DOHH2 (cell line): ENCODE measurements around the gene PKD1.

ENCODE experiments used
- H3F3A ChIP-seq: fragments of 200-600 bp; sonication (generic), shearing (Covaris generic); 2 replicates; pipeline ENCODE4 v1.6.0; 2016; ENCODE audit warnings: antibody characterized with exemption, mild to moderate bottlenecking; ENCODE audit not compliant: control insufficient read depth, insufficient read depth
- H3K27ac ChIP-seq: fragments of 200-600 bp; sonication (generic); 2 replicates; pipeline ENCODE4 v1.5.1; 2014; ENCODE audit warnings: low read depth, mild to moderate bottlenecking, low read length, moderate library complexity
- H3K27me3 ChIP-seq: fragments of 200-600 bp; sonication (generic); 2 replicates; pipeline ENCODE4 v1.6.1; 2014; ENCODE audit warnings: mild to moderate bottlenecking, low read length, mixed read lengths; ENCODE audit not compliant: control insufficient read depth
- H3K36me3 ChIP-seq: fragments of 200-600 bp; sonication (generic); 2 replicates; pipeline ENCODE4 v1.6.1; 2014; ENCODE audit warnings: mild to moderate bottlenecking, low read length, moderate library complexity, mixed read lengths; ENCODE audit not compliant: control insufficient read depth
- H3K4me1 ChIP-seq: fragments of 200-600 bp; sonication (generic); 2 replicates; pipeline ENCODE4 v1.6.1; 2014; ENCODE audit warnings: mild to moderate bottlenecking, low read length, mixed read lengths; ENCODE audit not compliant: control insufficient read depth
- H3K4me2 ChIP-seq: fragments of 200-600 bp; sonication (generic); 2 replicates; pipeline ENCODE4 v1.6.0; 2014; ENCODE audit warnings: mild to moderate bottlenecking, low read length, moderate library complexity
- H3K4me3 ChIP-seq: fragments of 200-600 bp; sonication (generic); 2 replicates; pipeline ENCODE4 v1.5.1; 2014; ENCODE audit warnings: mild to moderate bottlenecking, low read length, mixed read lengths
- H3K79me2 ChIP-seq: fragments of 200-600 bp; sonication (generic); 2 replicates; pipeline ENCODE4 v1.6.1; 2014; ENCODE audit warnings: mild to moderate bottlenecking, low read length, mixed read lengths; ENCODE audit not compliant: control insufficient read depth
- H3K9me2 ChIP-seq: fragments of 200-600 bp; sonication (generic); replicated peaks from 2 replicates; pipeline ENCODE4 v1.6.1; 2014; ENCODE audit warnings: mild to moderate bottlenecking, low read length, mixed read lengths; ENCODE audit not compliant: control insufficient read depth
- H3K9me3 ChIP-seq: fragments of 200-600 bp; sonication (generic); 2 replicates; pipeline ENCODE4 v1.6.1; 2014; ENCODE audit warnings: antibody characterized with exemption, low read length, mixed read lengths; ENCODE audit not compliant: control insufficient read depth, insufficient read depth
- H4K20me1 ChIP-seq: fragments of 200-600 bp; sonication (generic); 2 replicates; pipeline ENCODE4 v1.6.0; 2014; ENCODE audit warnings: low read depth, mild to moderate bottlenecking, antibody characterized with exemption, low read length, moderate library complexity; ENCODE audit not compliant: control insufficient read depth, insufficient read depth
- EZH2phosphoT487 ChIP-seq: fragments of 200-600 bp; sonication (generic); IDR thresholded peaks from 2 replicates; pipeline ENCODE4 v1.6.1; 2017; ENCODE audit warnings: borderline replicate concordance, mild to moderate bottlenecking, antibody characterized with exemption, low read length, moderate library complexity, mixed read lengths
- TF ChIP-seq, protein P1 (sequence below): fragments of 200-600 bp; sonication (generic); IDR thresholded peaks from one replicate; pipeline ENCODE4 v1.5.1; 2014; ENCODE audit warnings: antibody characterized with exemption, mild to moderate bottlenecking, low read depth, low read length; ENCODE audit not compliant: poor library complexity, severe bottlenecking

The PKD1 gene

DNA sequence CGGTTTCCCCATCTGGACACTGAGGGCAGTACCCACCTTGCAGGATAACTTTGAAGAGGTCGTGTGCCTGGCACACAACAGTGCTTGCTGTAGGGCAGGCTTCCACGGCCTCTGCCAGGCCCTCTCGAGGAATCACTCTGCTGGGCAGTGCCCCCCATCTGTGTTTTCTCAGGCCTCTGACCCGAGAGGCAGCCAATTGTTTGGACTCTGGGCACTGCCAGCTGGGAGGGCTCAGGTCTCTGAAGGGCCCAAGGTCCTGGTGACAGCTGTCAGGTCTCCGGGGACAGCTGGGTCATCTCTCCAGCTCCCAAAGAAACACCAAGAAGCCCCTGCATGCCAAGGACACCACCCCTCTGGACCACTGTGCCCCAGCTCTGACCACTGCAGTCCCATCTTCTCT, 11.7 kb upstream of the PKD1 start:
- Histone ChIP-seq H3K9me2 (no peaks in the 10 kb centered on the region), H3K9me3 (no peaks in the 10 kb centered on the region), H3K4me2 (no peak overlapping the region), H3K27me3 (peaks cover 4% of the 10 kb centered on the region; the same call in 1 of the 2 replicates), H3K36me3 (peaks cover 12% of the 10 kb centered on the region), H3F3A (peaks cover 35% of the 10 kb centered on the region), H3K4me1 (peaks cover 43% of the 10 kb centered on the region), H3K4me3 (no peak overlapping the region), H3K27ac (no peak overlapping the region), H4K20me1 (peaks cover 12% of the 10 kb centered on the region; the same call in 1 of the 2 replicates), H3K79me2 (0 out of 2 replicates have a peak, but pooled peaks cover 6% of the 10 kb centered on the region)
- no peak for TF ChIP-seq EZH2phosphoT487

- H3K79me2 ChIP-seq: no peaks in the 10 kb centered on the region
Measured at GRCh38 chr16:2145843-2146242, 10.1 kb upstream of the PKD1 start.

DNA sequence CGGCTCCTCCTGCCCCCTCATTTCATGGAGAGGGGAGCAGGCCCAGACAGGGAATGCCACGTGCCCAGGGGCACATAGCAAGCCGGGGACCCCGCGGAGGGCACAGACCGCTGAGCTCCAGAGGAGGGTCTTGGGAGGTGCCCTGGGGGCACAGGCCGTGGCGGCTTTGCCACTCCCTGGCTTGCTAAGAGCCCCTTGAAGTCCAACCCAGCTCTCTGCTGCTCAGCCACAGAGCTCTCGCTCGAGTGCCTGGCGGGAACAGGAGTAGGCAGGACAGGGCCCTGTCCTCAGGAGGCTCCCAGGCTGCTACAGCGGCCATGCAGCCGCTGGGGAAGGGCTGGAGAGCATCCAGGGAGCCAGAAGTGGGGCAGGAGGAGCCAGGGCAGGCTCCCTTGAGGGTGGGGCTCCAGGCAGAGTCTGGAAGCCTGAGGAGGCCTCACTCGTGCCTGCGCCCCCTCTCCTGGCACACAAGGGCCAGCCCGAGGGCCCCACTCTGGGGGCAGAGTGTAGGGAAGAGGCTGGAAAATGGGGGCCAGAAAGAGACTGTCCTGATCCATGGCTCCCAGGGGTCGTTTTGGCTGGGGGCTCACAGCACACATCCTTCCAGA, 8.3 kb upstream of the PKD1 start:
- no peaks in the 10 kb centered on the region for H3K9me2 ChIP-seq
- no peak overlapping the region for H3K27ac ChIP-seq
- peaks cover 4% of the 10 kb centered on the region; the same call in 1 of the 2 replicates for H3K27me3 ChIP-seq
- H3K4me1 ChIP-seq: peaks cover 15% of the 10 kb centered on the region
- TF ChIP-seq, protein P1, sequence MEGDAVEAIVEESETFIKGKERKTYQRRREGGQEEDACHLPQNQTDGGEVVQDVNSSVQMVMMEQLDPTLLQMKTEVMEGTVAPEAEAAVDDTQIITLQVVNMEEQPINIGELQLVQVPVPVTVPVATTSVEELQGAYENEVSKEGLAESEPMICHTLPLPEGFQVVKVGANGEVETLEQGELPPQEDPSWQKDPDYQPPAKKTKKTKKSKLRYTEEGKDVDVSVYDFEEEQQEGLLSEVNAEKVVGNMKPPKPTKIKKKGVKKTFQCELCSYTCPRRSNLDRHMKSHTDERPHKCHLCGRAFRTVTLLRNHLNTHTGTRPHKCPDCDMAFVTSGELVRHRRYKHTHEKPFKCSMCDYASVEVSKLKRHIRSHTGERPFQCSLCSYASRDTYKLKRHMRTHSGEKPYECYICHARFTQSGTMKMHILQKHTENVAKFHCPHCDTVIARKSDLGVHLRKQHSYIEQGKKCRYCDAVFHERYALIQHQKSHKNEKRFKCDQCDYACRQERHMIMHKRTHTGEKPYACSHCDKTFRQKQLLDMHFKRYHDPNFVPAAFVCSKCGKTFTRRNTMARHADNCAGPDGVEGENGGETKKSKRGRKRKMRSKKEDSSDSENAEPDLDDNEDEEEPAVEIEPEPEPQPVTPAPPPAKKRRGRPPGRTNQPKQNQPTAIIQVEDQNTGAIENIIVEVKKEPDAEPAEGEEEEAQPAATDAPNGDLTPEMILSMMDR: no peak
- no peak for TF ChIP-seq EZH2phosphoT487
- no peak overlapping the region for H3K4me3 ChIP-seq
- no peaks in the 10 kb centered on the region for H3K9me3 ChIP-seq
- no peaks in the 10 kb centered on the region for H3K79me2 ChIP-seq
- H3K36me3 ChIP-seq: no peaks in the 10 kb centered on the region
- peaks cover 12% of the 10 kb centered on the region for H3F3A ChIP-seq
- H4K20me1 ChIP-seq: peaks cover 6% of the 10 kb centered on the region; the same call in 1 of the 2 replicates
- H3K4me2 ChIP-seq: no peak overlapping the region

More at GRCh38 chr16:2145843-2146242, 10.1 kb upstream of the PKD1 start:
- Histone ChIP-seq H3K36me3 (no peaks in the 10 kb centered on the region), H3K27me3 (peaks cover 4% of the 10 kb centered on the region; the same call in 1 of the 2 replicates), H3K9me2 (no peaks in the 10 kb centered on the region), H3K27ac (no peak overlapping the region), H3K9me3 (no peaks in the 10 kb centered on the region), H3K4me2 (no peak overlapping the region), H3F3A (peaks cover 28% of the 10 kb centered on the region), H3K4me3 (no peak overlapping the region), H4K20me1 (peaks cover 6% of the 10 kb centered on the region; the same call in 1 of the 2 replicates), H3K4me1 (peaks cover 28% of the 10 kb centered on the region)
- no peak for TF ChIP-seq EZH2phosphoT487
- TF ChIP-seq, protein P1: no peak
